Stimulated activated CD4-positive, alpha-beta T cell treated with anti-CD3 and anti-CD28 coated beads, TNF-alpha, amount 100 ng/mL, for 48 hours (primary cell): ENCODE results near the gene KRT86.
"Not testable (repeated sequence)": the region's sequence is repeated elsewhere in the genome, so short reads cannot be mapped to it uniquely, and the experiment has no call there.

Source experiments
- DNase-seq, 3 donors: peaks; one replicate each; pipeline ENCODE4 v3.0.0-alpha.2; 2020; ENCODE audit warnings: low read depth in 3 of 3

KRT86 gene

GRCh38 chr12:52267699-52268098 lies 6.7 kb upstream of the KRT86 start:
- no peak for DNase-seq

- DNase-seq, result no peak
Measured at GRCh38 chr12:52268212-52268611, 6.2 kb upstream of the KRT86 start.

- no peak for DNase-seq
Measured at GRCh38 chr12:52270541-52271070, 3.8 kb upstream of the KRT86 start.

- no peak for DNase-seq
Measured at GRCh38 chr12:52271158-52271557, 3.3 kb upstream of the KRT86 start.

- DNase-seq, result no peak
Measured at GRCh38 chr12:52275686-52276085, 1.2 kb downstream of the KRT86 start.

- DNase-seq, result no peak
Measured at GRCh38 chr12:52277486-52278245, 3.2 kb downstream of the KRT86 start.

GRCh38 chr12:52278575-52279421 lies 4.4 kb downstream of the KRT86 start:
- DNase-seq, result peak; percentile 33 to 56 (median 51)

- DNase-seq, result no peak
Measured at GRCh38 chr12:52279422-52280318, 5.2 kb downstream of the KRT86 start.

- no peak for DNase-seq
Measured at GRCh38 chr12:52280319-52280795, 5.9 kb downstream of the KRT86 start.

- no peak for DNase-seq
Measured at GRCh38 chr12:52280796-52281560, 6.5 kb downstream of the KRT86 start.

- no peak for DNase-seq
Measured at GRCh38 chr12:52284562-52285171, 10.2 kb downstream of the KRT86 start.

- no peak for DNase-seq
Measured at GRCh38 chr12:52285172-52285745, 10.8 kb downstream of the KRT86 start.

- DNase-seq, result no peak
Measured at GRCh38 chr12:52285851-52286530, 11.5 kb downstream of the KRT86 start.

GRCh38 chr12:52286857-52287785 lies 12.7 kb downstream of the KRT86 start:
- DNase-seq, result not testable (repeated sequence)

- not testable (repeated sequence) for DNase-seq
Measured at GRCh38 chr12:52287816-52288805, 13.7 kb downstream of the KRT86 start.

GRCh38 chr12:52290483-52291134 lies 16.2 kb downstream of the KRT86 start:
- DNase-seq, result not testable (repeated sequence)
